GM23248 (cell line): ENCODE results near the gene SBF2.

Source experiments
- EZH2 ChIP-seq: fragments of 200-600 bp; sonication (generic); IDR thresholded peaks from 2 replicates; pipeline ENCODE4 v1.6.1; 2018; ENCODE audit warnings: antibody characterized with exemption, mild to moderate bottlenecking; ENCODE audit not compliant: insufficient read depth, poor library complexity, severe bottlenecking
- EZH2phosphoT487 ChIP-seq: fragments of 200-600 bp; sonication (generic); IDR thresholded peaks from 2 replicates; pipeline ENCODE4 v1.6.1; 2018; ENCODE audit warnings: antibody characterized with exemption, moderate library complexity, mild to moderate bottlenecking, low read depth; ENCODE audit not compliant: insufficient read depth

DNA sequence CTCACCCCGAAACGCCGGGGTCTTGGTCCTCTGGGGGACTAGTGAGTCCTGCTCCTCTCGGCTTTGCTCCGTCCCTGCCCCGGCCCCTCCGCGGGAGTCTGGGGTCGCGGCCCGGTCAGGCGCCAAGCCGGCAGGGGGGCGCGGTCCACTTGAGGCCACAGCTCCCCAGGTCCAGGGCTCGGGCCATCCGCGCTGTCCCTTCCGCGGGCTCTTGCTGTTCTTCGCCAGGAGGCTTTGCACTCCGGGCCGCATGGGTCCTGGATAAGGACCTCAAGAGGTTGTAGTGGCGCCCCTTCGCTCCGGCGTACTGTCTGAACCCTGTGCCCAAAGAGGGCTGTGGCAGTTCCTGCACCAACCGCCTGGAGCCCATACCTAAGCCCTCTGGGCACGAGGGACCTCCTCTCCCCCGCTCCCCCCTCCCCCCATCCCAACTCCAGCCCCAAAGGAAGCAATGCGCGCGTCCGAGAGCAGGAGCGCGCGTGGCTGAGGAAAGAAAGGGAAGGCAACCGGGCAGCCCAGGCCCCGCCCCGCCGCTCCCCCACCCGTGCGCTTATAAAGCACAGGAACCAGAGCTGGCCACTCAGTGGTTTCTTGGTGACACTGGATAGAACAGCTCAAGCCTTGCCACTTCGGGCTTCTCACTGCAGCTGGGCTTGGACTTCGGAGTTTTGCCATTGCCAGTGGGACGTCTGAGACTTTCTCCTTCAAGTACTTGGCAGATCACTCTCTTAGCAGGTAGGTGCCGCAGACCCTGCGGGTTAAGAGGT is 10.7 kb upstream of the SBF2 start, which contains the start of gene ADM:
- TF ChIP-seq EZH2phosphoT487 (no peak), EZH2 (no peak)
